ENCODE data around the gene FCSK.

The FCSK gene

DNA sequence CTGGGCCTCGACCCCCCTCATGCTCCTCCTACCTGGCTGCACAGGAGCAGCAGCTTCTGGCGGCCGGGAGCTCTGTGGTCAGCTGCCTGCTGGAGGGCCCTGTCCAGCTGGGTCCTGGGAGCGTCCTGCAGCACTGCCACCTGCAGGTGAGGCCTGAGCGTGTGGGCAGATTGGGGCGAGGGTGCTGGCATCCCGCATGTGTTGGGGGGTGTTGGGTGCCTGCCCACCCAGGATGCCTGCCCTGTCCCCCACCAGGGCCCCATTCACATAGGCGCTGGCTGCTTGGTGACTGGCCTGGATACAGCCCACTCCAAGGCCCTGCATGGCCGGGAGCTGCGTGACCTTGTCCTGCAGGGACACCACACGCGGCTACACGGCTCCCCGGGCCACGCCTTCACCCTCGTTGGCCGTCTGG lies 16.5 kb downstream of the FCSK start:
- TF ChIP-seq, protein P1, sequence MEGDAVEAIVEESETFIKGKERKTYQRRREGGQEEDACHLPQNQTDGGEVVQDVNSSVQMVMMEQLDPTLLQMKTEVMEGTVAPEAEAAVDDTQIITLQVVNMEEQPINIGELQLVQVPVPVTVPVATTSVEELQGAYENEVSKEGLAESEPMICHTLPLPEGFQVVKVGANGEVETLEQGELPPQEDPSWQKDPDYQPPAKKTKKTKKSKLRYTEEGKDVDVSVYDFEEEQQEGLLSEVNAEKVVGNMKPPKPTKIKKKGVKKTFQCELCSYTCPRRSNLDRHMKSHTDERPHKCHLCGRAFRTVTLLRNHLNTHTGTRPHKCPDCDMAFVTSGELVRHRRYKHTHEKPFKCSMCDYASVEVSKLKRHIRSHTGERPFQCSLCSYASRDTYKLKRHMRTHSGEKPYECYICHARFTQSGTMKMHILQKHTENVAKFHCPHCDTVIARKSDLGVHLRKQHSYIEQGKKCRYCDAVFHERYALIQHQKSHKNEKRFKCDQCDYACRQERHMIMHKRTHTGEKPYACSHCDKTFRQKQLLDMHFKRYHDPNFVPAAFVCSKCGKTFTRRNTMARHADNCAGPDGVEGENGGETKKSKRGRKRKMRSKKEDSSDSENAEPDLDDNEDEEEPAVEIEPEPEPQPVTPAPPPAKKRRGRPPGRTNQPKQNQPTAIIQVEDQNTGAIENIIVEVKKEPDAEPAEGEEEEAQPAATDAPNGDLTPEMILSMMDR (IDR thresholded peaks at IDR 0.05; ENCODE audit: borderline replicate concordance, insufficient read depth, low read depth, low read length) = 0 out of 2 replicates have a peak, but pooled peaks have one; percentile 20
- no peak overlapping the region for H3K4me3 ChIP-seq (ENCODE audit: low read depth, low read length)

DNA sequence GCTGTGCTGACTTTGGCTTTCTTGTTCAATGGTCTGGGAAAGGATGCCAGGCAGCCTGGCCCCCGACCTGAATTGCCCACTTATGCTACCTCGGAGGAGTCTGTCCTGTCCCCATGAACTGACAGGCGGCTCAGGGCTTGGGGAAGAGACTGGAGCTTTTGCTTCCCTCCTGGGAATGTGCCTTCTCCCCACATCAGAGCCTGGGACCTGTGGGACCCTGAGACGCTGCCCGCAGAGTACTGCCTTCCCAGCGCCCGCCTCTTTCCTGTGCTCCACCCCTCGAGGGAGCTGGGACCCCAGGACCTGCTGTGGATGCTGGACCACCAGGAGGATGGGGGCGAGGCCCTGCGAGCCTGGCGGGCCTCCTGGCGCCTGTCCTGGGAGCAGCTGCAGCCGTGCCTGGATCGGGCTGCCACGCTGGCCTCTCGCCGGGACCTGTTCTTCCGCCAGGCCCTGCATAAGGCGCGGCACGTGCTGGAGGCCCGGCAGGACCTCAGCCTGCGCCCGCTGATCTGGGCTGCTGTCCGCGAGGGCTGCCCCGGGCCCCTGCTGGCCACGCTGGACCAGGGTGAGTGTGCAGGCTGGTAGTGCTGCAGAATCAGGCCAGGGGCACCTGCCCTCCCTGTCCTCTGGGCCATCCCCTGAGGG lies 18.5 kb downstream of the FCSK start:
- TF ChIP-seq, protein P1 (IDR thresholded peaks at IDR 0.05; ENCODE audit: borderline replicate concordance, insufficient read depth, low read depth, low read length) = no peak
- no peak overlapping the region for H3K4me3 ChIP-seq (ENCODE audit: low read depth, low read length)

DNA sequence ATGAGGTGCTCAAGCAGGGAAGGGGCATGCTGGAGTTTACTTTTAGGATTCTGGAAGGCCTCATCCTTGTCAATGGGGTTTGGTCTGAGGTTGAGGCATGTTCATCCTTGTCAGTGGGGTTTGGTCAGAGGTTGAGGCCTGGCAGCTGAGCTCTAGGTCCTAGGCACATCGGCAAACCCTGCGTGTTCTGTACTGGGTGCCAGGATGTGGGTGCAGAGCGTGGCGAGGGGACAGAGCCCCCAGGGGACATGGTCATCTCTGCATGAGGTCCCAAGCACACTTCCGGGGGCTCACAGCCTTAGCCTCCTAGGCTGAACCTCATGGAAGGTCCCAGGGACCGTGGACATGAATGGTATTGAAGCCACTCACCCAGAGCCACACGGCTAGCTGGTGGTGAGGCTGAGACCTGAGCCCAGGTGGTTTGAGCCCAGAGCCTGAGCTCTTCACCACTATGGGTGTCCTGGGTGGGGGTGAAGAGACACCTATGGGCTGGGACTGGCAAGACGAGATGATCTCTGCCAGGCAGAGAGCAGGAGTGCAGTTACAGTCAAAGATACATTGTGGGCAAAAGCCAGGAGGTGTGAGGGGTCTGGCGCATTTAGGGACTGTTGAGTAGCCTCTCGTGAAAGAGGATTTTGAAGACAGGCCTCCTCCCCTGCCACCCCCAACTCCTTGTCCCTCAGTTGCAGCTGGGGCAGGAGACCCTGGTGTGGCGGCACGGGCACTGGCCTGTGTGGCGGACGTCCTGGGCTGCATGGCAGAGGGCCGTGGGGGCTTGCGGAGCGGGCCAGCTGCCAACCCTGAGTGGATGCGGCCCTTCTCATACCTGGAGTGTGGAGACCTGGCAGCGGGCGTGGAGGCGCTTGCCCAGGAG lies 19.3 kb downstream of the FCSK start:
- TF ChIP-seq, protein P1 (IDR thresholded peaks at IDR 0.05; ENCODE audit: borderline replicate concordance, insufficient read depth, low read depth, low read length) = no peak
- H3K4me3 ChIP-seq (ENCODE audit: low read depth, low read length) = no peak overlapping the region

DNA sequence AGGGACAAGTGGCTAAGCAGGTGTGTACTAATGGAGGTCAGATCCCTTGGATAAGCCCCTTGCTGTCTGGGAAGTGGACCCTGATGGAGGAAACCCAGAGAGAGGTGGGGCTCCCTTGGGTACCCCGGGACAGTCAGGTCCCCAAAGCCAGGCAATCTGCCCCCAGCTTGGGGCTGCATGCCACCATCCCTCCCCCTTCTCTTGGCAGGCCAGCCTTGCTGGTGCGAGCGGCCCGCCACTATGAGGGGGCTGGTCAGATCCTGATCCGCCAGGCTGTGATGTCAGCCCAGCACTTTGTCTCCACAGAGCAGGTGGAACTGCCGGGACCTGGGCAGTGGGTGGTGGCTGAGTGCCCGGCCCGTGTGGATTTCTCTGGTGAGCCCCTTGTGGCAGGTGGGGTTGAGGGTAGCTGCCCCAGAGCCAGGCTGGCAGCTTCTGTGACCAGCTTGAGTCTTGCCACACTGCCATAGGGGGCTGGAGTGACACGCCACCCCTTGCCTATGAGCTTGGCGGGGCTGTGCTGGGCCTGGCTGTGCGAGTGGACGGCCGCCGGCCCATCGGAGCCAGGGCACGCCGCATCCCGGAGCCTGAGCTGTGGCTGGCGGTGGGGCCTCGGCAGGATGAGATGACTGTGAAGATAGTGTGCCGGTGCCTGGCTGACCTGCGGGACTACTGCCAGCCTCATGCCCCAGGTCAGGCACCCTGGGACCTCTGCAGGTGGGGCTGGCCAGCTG lies 20.1 kb downstream of the FCSK start:
- TF ChIP-seq, protein P1 (IDR thresholded peaks at IDR 0.05; ENCODE audit: borderline replicate concordance, insufficient read depth, low read depth, low read length) = no peak
- H3K4me3 ChIP-seq (ENCODE audit: low read depth, low read length) = no peak overlapping the region

DNA sequence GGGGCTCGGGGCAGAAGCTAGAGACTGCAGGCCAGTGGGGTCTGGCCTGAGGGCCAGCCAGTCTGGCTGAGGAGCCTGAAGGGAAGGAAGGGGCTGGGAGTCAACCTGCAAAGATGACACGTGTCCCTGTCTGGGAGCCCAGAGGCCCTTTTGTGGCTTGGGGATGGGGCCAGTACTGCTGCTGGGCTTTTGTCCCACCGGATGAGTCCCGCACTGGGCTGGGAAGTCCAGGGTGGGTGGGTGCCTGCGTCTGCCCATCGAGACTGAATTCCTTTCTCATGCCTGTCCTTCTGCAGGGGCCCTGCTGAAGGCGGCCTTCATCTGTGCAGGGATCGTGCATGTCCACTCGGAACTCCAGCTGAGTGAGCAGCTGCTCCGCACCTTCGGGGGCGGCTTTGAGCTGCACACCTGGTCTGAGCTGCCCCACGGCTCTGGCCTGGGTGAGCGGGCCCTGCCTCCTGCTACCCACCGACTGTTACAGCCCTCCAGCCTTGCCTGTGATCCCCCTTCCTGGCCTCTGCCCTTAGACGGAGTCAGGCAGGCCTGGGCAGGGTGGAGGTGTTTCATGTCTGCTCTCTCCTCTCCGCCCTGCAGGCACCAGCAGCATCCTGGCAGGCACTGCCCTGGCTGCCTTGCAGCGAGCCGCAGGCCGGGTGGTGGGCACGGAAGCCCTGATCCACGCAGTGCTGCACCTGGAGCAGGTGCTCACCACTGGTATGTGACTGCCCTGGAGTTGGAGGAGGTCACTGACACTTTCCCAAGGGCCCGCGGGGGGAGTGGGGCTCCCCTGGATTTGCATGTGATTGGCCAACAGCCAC lies 20.9 kb downstream of the FCSK start:
- no peak overlapping the region for H3K4me3 ChIP-seq (ENCODE audit: low read depth, low read length)
- TF ChIP-seq, protein P1 (IDR thresholded peaks at IDR 0.05; ENCODE audit: borderline replicate concordance, insufficient read depth, low read depth, low read length) = no peak

DNA sequence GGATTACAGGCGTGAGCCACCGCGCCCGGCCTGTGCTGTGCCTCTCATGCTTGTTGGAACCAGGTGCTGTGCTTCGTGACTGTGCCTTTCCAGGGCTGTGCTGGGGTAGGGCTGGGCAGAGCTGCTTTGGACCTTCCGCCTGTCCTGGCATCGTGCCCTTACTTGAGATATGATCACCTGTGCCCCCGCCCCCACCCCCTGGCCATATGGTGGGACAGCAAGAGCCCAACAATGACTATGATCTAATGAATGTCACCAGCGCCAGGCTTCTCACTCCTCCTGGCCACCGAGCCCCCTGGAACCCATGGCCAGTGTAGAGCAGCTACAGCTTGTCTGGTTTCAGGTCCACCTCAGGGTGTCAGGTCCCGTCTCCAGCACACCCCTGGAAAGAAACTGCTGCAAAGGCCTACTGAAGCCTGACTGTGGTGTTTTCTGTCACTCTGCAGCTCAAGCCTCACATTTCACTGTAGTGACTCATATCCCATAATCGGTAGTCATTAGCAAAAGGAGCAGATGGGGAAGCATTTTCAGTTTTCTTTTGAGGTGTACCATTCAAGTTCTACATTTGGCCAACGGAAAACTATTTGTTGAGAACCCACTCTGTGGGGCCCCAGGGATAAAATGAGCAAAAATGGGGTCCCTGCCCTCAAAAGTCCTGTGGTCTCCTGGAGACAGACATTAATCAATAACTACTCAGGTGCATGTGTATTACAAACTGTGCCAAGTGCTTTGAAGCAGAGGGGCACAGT lies 22.1 kb downstream of the FCSK start:
- TF ChIP-seq, protein P1 (IDR thresholded peaks at IDR 0.05; ENCODE audit: borderline replicate concordance, insufficient read depth, low read depth, low read length) = no peak
- H3K4me3 ChIP-seq (ENCODE audit: low read depth, low read length) = no peak overlapping the region

Measured in GM12875 (cell line).